Coronary artery (tissue), 2 donors: ENCODE data around the gene ATXN1.
A peak's percentile ranks its signal among the peaks of the same experiment; 100 is the strongest.
"Not testable (repeated sequence)": the region's sequence is repeated elsewhere in the genome, so short reads cannot be mapped to it uniquely, and the experiment has no call there.

ENCODE experiments used
- DNase-seq: peaks from one replicate; pipeline ENCODE4 v3.0.0-alpha.2; 2017; ENCODE audit warnings: low spot score
- H3K27ac ChIP-seq, 2 donors: fragments of 200-600 bp; sonication (generic); one replicate each; pipeline ENCODE4 v1.5.1; 2016 to 2019
- H3K4me3 ChIP-seq: fragments of 200-600 bp; sonication (generic); 2 replicates; pipeline ENCODE4 v1.5.1; 2016; ENCODE audit warnings: mild to moderate bottlenecking, moderate library complexity
- TF ChIP-seq, protein P1 (sequence below): fragments of 200-600 bp; sonication (generic); IDR thresholded peaks from one replicate; pipeline ENCODE4 v1.5.1; 2019; ENCODE audit warnings: antibody characterized with exemption

ATXN1 gene

DNA sequence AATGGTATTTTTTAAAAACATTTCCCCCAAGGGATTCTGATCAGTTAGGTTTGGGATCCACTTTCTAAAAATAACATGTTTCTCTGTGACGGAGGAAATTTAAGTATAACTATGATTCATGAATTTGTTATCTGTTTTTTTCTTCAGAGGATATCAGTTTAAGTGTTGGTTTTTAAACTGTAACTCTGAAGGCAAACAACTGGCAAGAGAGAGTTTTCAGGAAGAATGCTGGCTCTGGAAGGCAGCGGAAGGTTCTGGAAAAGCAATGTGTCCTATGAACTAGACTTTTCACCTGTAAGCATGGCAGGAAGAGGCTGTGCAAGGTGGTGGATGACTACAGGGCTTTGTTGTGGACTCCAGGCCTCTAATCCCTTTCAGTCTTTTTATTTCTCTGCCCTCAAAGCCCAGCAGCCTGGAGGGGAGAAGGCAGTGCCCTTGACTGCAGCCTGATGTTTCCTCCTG is 369.8 kb downstream of the ATXN1 start:
- DNase-seq: no peak
- Histone ChIP-seq H3K4me3 (no peak overlapping the region), H3K27ac (peak overlapping the region; percentile 61 to 76)
- TF ChIP-seq, protein P1, sequence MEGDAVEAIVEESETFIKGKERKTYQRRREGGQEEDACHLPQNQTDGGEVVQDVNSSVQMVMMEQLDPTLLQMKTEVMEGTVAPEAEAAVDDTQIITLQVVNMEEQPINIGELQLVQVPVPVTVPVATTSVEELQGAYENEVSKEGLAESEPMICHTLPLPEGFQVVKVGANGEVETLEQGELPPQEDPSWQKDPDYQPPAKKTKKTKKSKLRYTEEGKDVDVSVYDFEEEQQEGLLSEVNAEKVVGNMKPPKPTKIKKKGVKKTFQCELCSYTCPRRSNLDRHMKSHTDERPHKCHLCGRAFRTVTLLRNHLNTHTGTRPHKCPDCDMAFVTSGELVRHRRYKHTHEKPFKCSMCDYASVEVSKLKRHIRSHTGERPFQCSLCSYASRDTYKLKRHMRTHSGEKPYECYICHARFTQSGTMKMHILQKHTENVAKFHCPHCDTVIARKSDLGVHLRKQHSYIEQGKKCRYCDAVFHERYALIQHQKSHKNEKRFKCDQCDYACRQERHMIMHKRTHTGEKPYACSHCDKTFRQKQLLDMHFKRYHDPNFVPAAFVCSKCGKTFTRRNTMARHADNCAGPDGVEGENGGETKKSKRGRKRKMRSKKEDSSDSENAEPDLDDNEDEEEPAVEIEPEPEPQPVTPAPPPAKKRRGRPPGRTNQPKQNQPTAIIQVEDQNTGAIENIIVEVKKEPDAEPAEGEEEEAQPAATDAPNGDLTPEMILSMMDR: no peak

DNA sequence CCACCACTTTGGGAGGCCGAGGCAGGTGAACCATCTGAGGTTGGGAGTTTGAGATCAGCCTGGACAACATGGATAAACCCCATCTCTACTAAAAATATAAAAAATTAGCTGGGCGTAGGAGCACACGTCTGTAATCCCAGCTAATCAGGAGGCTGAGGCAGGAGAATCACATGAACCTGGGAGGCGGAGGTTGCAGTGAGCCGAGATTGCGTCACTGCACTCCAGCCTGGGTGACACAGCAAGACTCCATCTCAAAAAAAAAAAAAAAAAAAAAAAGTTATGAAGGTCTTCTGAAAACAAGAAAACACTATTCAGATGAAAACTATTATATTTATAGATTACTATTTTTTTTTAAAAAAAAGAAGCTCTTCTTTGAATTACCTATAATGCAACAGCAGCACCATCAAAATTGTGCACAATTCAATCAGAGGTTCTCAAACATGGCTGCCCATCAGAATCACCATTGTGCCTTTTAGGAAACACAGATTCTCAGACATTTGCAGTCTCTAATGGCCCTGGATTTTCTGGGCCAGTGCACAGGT is 370.3 kb downstream of the ATXN1 start:
- not testable (repeated sequence) for H3K4me3 ChIP-seq, DNase-seq
- H3K27ac ChIP-seq: peak overlapping the region; percentile 61 to 76

DNA sequence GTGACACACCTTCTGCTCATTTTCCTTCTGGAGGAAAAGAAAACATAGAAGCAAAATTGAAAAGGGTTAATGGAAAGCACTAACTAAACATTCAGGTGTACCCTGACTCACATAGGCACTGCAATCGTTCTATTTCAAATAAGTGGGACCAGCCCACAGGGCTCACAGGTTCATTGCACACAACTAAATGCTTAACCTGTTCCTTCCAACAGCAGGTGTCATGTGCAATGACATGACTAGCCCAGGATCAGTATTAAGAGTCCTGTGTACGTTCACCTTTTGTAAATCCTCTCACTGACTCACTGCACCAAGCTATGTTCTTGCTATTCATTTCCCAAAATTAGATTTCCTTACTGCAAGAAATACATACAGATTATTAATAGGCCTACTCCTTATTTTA is 371.6 kb downstream of the ATXN1 start:
- no peak overlapping the region for H3K4me3 ChIP-seq
- H3K27ac ChIP-seq: no peak overlapping the region
- no peak for DNase-seq
- TF ChIP-seq, protein P1: no peak

DNA sequence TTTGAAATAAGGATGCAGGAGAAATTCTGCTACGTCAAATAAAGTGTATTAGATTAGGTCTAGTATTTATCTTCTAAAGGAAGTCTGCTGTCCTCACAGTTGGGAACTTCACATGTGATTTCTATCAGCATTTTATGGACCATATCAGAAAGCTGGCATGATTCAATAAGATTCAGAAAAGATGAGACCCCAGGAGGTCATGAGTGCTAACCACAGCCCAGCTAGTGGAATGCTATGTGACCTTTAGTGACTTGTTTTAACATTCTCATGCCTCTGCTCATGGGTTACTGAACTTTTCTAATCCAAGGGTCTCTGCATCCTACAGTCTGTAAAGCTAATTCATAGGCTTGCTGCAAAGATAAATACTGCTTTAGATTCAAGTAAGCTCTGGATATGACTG is 372.8 kb downstream of the ATXN1 start:
- TF ChIP-seq, protein P1: no peak
- no peak overlapping the region for H3K27ac ChIP-seq
- no peak for DNase-seq
- H3K4me3 ChIP-seq: no peak overlapping the region

DNA sequence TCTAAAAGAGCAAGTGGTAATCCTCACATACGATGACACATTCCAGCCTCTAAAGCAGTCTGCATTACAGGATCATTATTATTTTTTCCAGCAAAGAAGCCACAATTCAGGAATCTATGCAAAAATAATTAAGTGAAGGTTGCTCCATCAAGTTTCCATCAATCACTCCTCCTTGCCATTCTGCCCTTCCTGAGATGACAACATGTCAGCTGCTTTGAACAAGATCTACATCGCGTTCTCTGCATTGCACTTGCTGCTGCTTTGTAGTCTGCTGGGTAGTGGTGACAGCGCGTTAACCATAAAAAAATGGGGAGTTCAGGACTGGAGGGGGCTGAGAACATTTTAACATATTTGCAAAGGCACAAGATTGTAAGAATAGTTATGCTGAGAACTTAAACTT is 375.2 kb downstream of the ATXN1 start:
- no peak for DNase-seq
- TF ChIP-seq, protein P1: no peak
- no peak overlapping the region for H3K4me3 ChIP-seq
- no peak overlapping the region for H3K27ac ChIP-seq

DNA sequence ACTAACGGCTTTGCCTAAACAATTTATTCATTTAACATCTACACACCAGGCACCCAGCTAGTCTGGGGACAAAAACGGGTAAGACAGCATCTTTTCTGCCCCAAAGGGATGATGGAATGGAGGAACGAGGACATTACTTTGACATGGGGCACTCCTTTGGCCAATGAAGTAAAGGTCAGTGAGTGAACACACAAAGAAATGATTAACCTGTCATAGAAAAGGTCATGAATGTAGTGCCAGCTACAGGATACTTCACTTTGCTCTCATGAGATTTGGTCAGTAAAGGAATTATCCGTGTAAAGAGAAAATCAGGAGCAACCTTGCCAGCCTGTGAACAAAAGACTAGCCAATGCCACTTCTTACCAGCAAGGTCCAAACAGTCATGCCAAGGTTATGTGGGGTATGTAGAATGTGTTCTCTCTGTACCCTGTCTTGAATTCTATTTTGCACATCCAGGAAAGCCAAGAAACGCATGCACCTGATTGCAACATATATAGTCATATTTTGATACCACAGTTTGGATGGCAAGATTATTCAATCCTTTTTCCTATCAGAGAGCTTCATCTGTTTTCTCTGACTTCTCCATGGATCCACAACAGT is 377.6 kb downstream of the ATXN1 start:
- H3K27ac ChIP-seq: no peak overlapping the region
- no peak overlapping the region for H3K4me3 ChIP-seq
- DNase-seq: no peak
- TF ChIP-seq, protein P1: no peak

DNA sequence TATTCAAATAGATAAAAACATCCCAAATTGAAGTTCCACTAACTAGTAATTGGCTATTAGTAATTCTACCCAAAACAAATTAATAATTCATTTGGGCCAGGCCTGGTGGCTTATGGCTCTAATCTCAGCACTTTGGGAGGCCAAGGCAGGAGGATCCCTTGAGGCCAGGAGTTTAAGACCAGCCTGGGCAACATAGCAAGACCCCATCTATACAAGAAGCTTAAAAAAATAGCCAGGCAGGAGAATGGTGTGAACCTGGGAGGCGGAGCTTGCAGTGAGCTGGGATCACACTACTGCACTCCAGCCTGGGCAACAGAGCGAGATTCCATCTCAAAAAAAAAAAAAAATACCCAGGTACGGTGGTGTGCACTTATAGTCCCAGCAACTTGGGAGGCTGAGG is 379.3 kb downstream of the ATXN1 start:
- H3K27ac ChIP-seq, H3K4me3 ChIP-seq, DNase-seq: not testable (repeated sequence)

DNA sequence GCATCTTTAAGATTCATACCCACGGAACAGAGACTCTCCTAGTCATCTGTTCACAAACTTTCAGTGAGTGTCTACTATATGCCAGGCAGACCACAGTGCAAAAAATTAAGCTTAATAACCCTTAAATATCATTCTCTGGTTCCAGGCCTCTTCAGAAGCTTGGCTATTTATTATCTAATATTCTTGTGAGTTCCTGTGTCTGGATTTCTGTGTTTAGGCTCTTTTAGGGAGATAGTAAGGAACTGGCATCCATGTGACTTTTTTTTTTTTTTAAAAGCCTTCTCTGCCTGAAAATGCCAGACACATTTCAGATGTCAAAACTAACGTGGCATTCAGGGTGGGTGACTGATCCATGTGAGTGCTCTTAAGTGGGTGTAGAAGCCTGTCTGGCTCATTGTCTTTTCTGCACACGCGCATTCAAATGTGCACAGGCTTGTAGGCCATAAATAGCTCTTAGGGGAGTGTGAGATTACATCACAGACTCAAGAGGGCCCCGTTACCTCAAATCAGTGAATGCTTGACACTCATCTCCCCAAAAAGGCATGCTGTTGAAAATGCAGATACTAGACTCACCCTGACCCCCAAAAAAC is 380.9 kb downstream of the ATXN1 start:
- no peak for DNase-seq
- H3K4me3 ChIP-seq: no peak overlapping the region
- H3K27ac ChIP-seq: no peak overlapping the region
- TF ChIP-seq, protein P1: no peak

DNA sequence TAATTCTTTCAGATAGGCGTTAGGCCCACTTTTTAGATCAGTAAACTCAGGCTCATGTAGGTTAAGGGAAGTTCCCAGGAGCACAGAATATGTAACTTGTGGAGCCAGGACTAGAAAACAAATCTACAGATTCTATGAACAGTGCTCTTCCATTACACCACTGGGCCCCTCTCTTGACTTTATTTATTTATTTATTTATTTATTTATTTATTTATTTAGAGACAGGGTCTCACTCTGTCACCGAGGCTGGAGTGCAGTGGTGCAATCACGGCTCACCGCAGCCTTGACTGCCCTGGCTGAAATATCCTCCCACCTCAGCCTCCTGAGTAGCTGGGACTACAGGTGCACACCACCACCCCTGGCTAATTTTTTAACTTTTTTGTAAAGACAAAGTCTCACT is 382.9 kb downstream of the ATXN1 start:
- H3K4me3 ChIP-seq, DNase-seq, H3K27ac ChIP-seq: not testable (repeated sequence)
